HG02885 (cell line): Measurements from ENCODE around the gene BRSK1.

Experiments
- ATAC-seq: cut with Tn5 transposase; IDR thresholded peaks from one replicate; pipeline ENCODE4 v1.9.1; 2021; ENCODE audit warnings: mild to moderate bottlenecking; ENCODE audit not compliant: unreplicated experiment, poor library complexity

BRSK1 gene

DNA sequence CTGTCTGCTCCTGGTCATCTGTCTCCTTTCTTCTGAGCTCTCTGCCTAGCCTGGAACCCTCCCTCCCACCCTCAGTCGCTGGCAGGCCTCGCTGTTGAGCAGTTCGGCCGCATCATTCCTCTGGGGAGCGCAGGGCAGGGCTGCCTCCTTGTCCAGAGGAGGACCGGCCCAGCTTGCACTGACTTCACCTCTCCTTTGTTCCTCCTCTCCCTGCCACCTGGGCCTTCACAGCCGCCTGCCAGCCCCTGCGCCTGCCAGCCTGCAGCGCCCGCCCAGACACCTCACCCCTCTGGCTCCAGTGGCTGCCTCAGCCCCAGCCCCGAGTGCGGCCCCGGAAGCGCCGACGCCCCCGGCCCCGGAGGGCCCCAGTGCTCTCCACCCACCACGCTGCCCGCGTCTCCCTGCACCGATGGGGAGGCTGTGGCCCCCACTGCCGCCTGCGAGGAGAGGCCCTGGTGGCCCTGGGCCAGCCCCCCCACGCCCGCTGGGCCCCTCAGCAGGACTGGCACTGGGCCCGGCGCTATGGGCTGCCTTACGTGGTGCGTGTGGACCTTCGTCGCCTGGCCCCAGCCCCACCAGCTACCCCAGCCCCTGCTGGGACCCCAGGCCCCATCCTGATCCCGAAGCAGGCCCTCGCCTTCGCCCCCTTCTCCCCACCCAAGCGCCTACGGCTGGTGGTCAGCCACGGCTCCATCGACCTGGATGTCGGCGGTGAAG lies 63.1 kb downstream of the BRSK1 start:
- no peak for ATAC-seq

- ATAC-seq = no peak
Measured at GRCh38 chr19:55347442-55348009, 63.7 kb downstream of the BRSK1 start.

DNA sequence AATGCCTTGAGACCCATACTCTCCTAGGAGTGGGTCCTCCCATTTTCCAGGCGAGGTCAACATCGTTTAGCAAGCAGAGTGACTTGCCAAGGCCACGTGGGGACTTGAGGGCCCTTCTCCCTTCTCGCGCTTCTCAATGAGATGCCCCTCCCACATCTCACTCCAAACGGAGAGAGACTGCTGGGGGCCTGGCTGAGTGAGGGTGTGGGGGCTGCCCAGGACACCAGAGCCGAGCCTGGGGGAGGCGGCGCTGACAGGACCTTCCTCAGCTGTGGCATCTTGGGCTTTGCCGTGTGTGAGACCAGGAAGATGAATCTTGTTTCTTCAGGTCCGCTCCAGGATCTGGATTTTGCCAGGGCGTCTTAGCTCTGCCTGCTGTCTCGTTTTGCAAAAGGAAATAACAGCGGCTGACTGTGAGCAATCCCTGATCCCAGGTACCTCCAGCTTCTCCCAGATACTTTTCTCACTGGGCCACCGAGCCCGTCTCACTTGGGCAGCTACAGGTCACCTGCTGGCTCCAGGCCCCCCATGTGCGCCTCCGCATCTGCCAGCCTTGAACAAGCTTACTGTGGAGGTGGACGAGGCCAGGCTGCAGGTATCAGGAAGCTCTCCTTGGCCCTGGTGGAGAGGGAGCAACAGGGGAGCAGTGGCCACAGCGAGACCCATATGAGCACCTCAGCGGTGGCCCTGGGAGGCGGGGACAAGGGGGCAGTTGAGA lies 64.7 kb downstream of the BRSK1 start:
- ATAC-seq = no peak

DNA sequence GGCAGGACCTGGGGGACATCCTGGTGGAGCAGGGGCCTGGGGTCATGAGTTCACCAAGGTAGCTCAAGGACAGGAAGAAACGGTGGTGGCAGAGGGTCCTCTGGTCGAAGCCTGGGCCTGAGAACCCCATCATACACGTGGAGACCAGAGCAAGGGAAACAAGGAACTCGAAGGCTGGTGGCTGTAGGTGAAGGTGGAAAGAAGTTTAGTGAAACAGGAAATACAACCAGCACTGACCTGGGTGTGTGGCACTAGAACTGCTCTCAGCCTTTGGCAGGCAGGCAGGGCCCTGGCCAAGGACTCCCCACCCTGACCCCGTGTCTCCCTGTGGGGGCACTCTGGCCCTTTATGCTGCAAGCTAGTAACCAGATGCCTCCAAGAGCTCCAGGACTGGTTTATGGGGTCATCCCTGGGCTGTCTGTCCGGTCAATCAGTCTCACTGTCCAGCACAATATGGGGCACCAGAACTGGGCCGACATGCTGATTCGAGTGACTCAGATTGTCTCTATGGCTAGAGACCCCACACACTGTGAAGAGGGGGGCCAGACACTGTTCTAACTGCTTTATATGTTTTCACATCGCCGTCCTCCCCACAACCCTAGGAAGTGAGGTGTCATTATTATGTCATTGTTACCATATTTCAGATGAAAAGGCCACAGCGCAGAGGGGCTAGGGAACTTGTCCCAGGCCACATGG lies 67.0 kb downstream of the BRSK1 start:
- no peak for ATAC-seq

GRCh38 chr19:55352040-55352439 lies 68.2 kb downstream of the BRSK1 start:
- no peak for ATAC-seq

DNA sequence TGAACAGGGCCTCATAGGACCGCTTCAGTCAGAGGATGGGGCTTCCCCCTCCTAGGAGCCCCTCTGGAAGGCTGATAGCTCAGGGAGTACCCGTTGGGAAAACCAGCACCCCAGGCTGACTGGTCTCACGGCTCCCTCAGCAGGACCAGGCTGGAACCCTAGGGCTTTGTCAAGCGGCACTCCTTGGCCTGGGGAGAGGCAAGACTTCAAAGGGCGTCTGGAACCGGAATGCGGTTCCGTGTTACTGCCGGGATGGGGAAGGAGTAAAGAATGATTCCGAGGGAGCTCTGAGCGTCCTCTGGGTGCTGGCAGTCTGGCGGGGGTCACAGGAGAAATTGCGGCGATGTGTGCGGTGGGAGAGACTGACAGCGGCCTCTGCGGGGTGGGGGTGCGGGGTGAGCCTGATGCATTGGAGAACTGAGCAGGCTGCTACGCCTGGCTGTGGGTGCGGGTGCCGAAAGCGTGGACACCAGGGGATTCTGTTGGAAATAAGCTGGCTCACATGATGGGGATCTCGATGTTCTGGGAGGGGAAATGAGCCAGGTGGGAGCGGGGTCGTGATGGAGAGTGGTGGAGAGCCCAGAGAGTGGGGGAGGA lies 68.8 kb downstream of the BRSK1 start:
- no peak for ATAC-seq

GRCh38 chr19:55353356-55353802 lies 69.6 kb downstream of the BRSK1 start:
- ATAC-seq = no peak

- ATAC-seq = no peak
Measured at GRCh38 chr19:55353803-55354697, 70.3 kb downstream of the BRSK1 start.

- no peak for ATAC-seq
Measured at GRCh38 chr19:55354698-55355212, 71.0 kb downstream of the BRSK1 start, which contains the start of gene COX6B2. Gene COX6B2 (minus strand): TSS chr19:55354719. CDS start chr19:55354521, 198 bp downstream.

DNA sequence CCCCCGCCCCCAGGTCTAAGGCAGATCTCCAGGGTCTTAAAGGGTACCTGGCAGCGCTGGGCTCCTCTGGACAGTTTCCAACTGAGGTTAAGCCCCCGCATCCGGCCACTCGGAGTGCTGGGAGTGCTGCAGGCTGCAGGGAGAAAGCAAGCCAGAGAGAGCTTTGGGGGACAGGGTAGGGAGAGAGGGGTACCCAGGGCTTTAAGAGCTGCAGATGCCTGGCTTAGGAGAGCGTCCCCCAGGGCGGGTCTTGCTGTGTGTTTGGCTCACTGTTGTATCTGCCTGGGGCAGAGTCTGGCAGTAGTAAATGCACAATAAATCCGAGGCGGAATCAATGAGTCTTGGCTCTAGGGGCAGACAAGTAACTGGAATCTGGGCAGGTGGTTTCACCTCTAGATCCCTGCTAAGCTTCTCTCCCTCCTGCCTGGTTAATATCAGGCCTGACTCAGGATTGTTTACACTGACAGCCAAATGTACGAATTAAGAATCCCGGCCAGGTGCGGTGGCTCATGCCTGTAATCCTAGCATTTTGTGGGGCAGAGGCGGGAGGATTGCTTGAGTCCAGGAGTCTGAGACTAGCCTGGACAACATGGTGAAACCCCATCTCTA lies 71.5 kb downstream of the BRSK1 start:
- ATAC-seq = no peak

DNA sequence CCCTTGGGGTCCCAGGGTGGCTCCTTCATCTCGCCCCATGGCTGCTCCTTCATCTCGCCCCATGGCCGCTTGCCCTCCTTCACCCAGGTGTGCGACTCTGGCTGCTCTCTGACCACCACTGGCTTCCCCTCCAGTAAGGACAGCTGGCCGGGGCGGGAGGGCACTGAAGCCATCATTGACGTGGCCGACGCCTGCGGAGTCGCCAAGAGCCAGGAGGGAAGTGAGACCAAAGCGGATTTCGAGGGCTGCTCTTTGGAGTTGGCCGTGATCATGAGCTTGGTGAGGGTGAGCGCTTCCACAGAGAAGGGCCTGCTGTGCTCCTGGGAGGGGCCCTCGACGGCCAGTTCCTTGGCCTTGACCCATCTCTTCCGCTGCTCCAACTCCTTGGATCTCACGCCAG lies 74.7 kb downstream of the BRSK1 start:
- ATAC-seq = no peak

GRCh38 chr19:55358943-55359908 lies 75.4 kb downstream of the BRSK1 start:
- ATAC-seq = no peak

- ATAC-seq = no peak
Measured at GRCh38 chr19:55360902-55361301, 77.1 kb downstream of the BRSK1 start.
